Lower leg skin (tissue), 3 donors: ENCODE measurements around the gene STK17B.

ENCODE experiments used
- POLR2A ChIP-seq, 2 donors: fragments of 450-650 bp; IDR thresholded peaks; one replicate each; pipeline ENCODE4 v1.6.1; 2016 to 2017; ENCODE audit warnings: antibody characterized with exemption in 2 of 2, mild to moderate bottlenecking in 1 of 2, moderate library complexity in 1 of 2
- TF ChIP-seq, protein P1 (sequence below), 3 donors: fragments of 450-650 bp; IDR thresholded peaks; one replicate each; pipeline ENCODE4 v1.5.1; 2016; ENCODE audit warnings: antibody characterized with exemption in 3 of 3, mild to moderate bottlenecking in 3 of 3, moderate library complexity in 2 of 3

DNA sequence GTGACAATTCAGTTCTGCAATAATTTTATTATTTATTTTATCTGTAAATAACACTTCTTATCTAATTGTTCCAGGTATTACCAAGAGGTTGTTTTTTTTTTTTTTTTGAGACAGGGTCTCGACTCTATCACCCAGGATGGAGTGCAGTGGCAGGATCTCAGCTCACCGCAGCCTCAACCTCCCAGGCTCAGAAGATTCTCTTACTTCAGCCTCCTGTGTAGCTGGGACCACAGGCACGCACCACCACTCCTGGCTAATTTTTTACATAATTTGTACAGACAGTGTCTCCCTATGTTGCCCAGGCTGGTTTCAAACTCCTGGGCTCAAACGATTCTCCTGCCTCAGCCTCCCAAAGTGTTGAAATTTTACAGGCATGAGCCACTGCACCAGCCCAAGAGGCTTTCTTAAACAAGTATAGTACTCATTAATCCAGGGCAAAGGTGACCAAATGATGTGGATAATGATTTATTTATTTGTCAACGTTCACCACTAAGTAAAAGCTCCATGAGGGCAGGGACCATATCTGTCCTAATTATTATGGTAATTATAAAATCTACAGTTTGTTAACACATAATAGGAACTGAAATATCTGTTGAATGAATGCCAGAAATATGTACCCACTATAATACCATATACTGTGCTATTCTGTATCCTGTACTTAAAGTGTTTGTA is 12.0 kb downstream of the STK17B start:
- TF ChIP-seq, protein P1, sequence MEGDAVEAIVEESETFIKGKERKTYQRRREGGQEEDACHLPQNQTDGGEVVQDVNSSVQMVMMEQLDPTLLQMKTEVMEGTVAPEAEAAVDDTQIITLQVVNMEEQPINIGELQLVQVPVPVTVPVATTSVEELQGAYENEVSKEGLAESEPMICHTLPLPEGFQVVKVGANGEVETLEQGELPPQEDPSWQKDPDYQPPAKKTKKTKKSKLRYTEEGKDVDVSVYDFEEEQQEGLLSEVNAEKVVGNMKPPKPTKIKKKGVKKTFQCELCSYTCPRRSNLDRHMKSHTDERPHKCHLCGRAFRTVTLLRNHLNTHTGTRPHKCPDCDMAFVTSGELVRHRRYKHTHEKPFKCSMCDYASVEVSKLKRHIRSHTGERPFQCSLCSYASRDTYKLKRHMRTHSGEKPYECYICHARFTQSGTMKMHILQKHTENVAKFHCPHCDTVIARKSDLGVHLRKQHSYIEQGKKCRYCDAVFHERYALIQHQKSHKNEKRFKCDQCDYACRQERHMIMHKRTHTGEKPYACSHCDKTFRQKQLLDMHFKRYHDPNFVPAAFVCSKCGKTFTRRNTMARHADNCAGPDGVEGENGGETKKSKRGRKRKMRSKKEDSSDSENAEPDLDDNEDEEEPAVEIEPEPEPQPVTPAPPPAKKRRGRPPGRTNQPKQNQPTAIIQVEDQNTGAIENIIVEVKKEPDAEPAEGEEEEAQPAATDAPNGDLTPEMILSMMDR (IDR thresholded peaks at IDR 0.05): no peak
- TF ChIP-seq POLR2A (IDR thresholded peaks at IDR 0.05): no peak
